A549 treated with GW870086 at 1 μM for 4 hours (cell line): ENCODE measurements around the gene SPPL2B. TPM values are rescaled to one million over a fixed set of nuclear protein-coding genes. Genes with fewer than 3 reads are reported as not detected.

ENCODE experiments used
- total RNA-seq: library from RNA; stranded (reverse); fragments of 200-300 nt; extraction: Qiagen RNA extraction; gene quantifications from 5 replicates; pipeline ENCODE4 v1.2.3, GENCODE V29; 2022; ENCODE audit warnings: low read depth

The SPPL2B gene, protein sequence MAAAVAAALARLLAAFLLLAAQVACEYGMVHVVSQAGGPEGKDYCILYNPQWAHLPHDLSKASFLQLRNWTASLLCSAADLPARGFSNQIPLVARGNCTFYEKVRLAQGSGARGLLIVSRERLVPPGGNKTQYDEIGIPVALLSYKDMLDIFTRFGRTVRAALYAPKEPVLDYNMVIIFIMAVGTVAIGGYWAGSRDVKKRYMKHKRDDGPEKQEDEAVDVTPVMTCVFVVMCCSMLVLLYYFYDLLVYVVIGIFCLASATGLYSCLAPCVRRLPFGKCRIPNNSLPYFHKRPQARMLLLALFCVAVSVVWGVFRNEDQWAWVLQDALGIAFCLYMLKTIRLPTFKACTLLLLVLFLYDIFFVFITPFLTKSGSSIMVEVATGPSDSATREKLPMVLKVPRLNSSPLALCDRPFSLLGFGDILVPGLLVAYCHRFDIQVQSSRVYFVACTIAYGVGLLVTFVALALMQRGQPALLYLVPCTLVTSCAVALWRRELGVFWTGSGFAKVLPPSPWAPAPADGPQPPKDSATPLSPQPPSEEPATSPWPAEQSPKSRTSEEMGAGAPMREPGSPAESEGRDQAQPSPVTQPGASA
- 12.8 to 21.8 TPM (median 21.6 TPM) in 5 replicates for total RNA-seq

DNA sequence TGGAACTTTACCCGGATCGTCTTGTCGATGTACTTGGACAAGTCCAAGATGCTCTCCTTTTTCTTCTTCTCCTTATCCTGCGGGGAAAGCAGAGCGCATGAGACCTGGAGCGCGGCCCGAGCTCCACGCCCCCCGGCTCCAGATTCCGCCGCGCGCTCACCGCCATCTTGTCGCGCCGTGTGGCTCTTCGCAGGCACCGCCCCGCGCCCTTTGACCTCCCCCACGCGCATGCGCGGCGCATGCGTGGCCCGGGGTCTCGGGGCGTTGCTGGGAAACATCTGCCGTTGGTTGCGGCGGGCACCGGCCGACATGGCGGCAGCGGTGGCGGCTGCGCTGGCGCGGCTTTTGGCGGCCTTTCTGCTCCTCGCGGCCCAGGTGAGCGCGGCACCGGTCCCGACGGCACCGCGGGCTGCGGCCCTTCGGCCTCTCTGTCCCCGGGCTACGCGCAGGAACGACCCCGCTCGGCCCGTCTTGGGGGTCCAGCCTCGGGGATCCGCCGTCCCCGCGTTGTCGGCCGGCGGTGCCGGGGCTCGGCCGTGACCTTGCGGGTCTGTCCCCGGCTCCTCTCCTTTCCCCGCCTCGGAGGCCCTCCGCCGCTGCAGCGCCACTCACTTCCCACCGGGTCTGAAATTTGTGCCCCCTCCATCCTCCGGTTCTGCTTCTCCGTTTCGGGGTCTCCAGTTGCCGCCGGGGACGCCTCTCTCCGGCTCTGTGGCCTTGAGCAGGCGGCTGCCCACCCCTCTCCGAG lies at the start of gene SPPL2B, which contains the start of gene LSM7:
Gene SPPL2B (plus strand): TSS at position 284 of the 748 bp plus-strand sequence. CDS start 26 bp downstream, at position 310.
Gene LSM7 (minus strand): TSS at position 186 of the 748 bp plus-strand sequence. CDS start 20 bp downstream, at position 166.

DNA sequence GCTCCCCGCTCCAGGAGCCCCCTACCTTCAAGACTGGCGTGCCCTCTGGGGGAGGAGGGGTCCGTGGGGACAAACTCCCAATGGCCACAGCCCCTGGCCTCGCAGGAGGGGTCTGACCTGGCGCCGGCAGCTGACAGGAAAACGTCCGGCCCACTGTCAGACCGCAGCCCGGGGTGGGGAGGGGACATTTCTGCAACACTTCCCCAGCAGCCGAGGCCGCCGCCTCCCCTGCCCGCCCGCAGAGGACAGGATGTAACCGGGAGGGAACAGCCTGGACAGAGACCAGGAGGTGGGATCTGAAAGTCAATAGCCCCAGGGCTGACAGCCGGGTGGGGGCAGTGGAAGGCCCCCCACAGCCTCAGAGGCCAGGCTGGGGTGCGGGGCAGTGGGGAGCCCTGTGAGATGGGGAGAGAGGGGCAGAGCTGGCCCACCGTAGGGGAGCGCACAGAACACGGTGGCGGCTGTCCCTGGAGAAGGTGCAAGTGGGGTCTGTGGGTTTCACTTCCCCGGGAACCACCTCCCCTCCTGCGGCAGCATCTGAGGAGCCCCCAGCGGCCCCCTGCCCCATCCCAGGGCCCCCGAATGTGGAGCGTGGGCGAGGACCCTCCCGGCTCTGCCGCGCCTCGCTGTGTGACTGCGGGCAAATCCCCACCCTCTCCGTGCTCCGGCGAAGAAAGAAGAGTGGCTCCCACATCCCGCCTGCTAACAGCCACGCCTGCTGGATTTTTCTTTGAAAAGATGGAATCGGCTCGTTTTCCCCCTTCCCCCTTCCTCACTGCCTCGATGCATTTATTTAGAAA lies 46.2 kb upstream of the SPPL2B start, which contains the start of gene PEAK3:
Gene PEAK3 (minus strand): TSS at position 114 of the 800 bp plus-strand sequence. CDS start 1,244 bp downstream, outside the sequence.

DNA sequence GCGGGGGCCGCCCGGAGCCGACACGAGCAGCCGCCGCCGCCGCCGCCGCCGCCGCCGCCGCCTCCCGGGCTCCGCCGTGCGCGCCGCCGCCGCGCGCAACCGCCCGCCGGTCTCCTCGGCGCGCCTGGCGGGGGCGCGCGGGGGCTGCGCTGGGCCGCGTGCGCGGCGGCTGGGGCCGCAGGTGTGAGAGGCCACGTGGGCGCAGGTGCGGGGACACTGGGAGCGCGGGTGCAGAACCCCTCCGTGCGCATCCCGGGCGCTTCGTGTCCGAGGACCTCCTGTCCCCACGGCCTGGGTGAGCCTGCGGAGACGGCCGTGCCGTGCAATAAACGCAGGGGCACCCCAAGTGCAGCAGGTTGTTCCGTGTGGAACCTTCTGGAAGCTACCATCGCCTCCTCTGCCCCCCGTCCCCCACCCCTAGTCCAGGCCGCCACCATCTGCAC lies 20.3 kb upstream of the SPPL2B start, which contains the start of gene LINGO3:
Gene LINGO3 (minus strand): TSS at position 41 of the 443 bp plus-strand sequence. CDS start 16,378 bp downstream, outside the sequence.

DNA sequence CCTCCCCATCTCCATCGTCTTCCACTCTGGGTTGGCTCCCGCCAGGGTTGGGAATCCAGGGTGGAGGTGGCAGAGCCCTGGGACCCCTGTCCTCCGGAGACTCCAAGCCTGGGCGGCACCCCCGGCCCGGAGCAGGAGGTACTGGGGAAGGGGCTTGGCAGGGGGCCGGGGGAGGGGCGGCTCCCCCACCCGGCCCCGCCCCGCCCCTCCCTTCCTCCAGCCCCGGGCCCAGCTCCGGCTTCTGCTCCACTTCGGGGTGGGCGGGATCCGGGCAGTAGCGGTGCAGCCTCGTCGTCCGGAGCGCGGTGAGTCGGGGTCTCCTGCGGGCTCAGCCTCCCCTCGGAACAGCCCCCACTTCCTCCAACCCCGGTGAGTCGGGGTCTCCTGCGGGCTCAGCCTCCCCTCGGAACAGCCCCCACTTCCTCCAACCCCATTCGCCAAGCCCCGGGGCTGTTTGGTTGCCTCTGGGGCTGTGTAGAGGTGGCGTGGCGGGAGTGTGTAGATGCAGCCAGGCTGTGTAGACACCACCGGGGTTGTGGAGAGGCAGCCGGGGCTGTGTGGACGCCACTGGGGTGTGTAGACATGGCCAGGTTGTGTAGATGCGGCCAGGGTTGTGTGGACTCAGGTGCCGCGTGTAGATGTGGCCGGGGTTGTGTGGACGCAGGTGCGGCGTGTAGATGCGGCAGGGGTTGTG lies 31.7 kb downstream of the SPPL2B start, which contains the start of gene TMPRSS9:
Gene TMPRSS9 (plus strand): TSS at position 274 of the 694 bp plus-strand sequence. CDS start 29,521 bp downstream, outside the sequence.

Other genes with a start within 250 kb of the SPPL2B start
- gene MOB3A, start 232.4 kb upstream of the SPPL2B start, total RNA-seq = 13.2 to 15.9 TPM (median 14.2 TPM) in 5 replicates
- 0.23 to 1.1 TPM (median 0.80 TPM) in 5 replicates for gene IZUMO4, start 231.8 kb upstream of the SPPL2B start, total RNA-seq
- 66.4 to 83.3 TPM (median 81.8 TPM) in 5 replicates for gene AP3D1, start 177.1 kb upstream of the SPPL2B start, total RNA-seq
- 11.0 to 18.7 TPM (median 17.3 TPM) in 5 replicates for gene DOT1L, start 164.8 kb upstream of the SPPL2B start, total RNA-seq
- gene PLEKHJ1, start 92.4 kb upstream of the SPPL2B start, total RNA-seq = 43.2 to 57.5 TPM (median 52.7 TPM) in 5 replicates
- gene SF3A2, start 91.9 kb upstream of the SPPL2B start, total RNA-seq = 60.9 to 73.1 TPM (median 68.7 TPM) in 5 replicates
- gene AMH, start 79.4 kb upstream of the SPPL2B start, total RNA-seq = 7.4 to 17.2 TPM (median 15.2 TPM) in 5 replicates
- gene JSRP1, start 72.3 kb upstream of the SPPL2B start, total RNA-seq = 0.48 to 1.2 TPM (median 0.65 TPM) in 5 replicates
- 0.05 TPM in 1 of 5 replicates, not detected in the others for gene PEAK3, start 46.5 kb upstream of the SPPL2B start, total RNA-seq
- not detected in 5 replicates for gene LINGO3, start 20.5 kb upstream of the SPPL2B start, total RNA-seq
- gene LSM7, start 98 bp upstream of the SPPL2B start, total RNA-seq = 131 to 166 TPM (median 150 TPM) in 5 replicates
- 0.03 to 0.42 TPM in 2 of 5 replicates, not detected in the others for gene TMPRSS9, start 31.6 kb downstream of the SPPL2B start, total RNA-seq
- gene TIMM13, start 98.9 kb downstream of the SPPL2B start, total RNA-seq = 64.3 to 136 TPM (median 113 TPM) in 5 replicates
- gene LMNB2, start 128.3 kb downstream of the SPPL2B start, total RNA-seq = 63.6 to 85.8 TPM (median 74.4 TPM) in 5 replicates
- 61.9 to 89.9 TPM (median 83.4 TPM) in 5 replicates for gene GADD45B, start 147.4 kb downstream of the SPPL2B start, total RNA-seq